Measurements from ENCODE around the gene GPR42.

Gene GPR42

GRCh38 chr19:35370722-35371121 lies at the start of gene GPR42:
GPR42 (plus strand) TSS chr19:35371068; CDS start chr19:35371360, 292 bp downstream.
- no peak for DNase-seq

- no peak for DNase-seq
These were observed 49.6 kb upstream of the GPR42 start for GRCh38 chr19:35321291-35321690.

DNA sequence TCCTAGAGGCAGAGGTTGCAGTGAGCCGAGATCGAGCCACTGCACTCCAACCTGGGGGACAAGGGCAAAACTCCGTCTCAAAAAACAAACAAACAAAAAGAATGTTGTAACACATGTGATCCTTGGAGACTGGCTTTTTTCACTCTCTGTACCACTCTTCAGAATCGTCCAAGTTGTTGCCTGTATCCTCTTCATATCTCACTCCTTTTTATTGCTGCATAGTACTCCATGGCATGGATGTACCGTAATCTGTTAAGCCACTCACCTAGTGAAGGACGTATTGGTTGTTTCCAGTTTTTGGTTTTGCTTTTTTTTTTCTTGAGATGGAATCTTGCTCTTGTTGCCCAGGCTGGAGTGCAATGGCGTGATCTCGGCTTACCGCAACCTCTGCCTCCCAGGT lies 48.9 kb upstream of the GPR42 start:
- DNase-seq, result no peak

DNA sequence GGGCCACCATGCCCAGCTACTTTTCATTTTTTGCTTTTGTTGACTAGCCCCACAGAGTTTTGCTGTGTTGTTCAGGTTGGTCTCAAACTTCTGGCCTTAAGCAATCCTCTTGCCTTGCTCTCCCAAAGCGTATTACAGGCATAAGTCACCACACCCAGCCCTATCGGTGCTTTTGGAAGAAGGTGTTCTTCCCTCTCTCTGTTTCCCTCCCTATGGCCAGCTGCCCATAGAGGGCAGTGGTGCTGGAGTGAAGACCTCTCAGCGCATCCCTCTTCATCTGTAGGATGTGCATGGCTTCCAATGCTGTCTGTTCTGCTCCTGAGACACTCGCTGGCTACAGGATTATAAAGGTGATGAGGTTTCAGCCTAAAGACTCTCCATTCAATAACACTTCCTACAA lies 43.2 kb upstream of the GPR42 start:
- no peak for DNase-seq

DNA sequence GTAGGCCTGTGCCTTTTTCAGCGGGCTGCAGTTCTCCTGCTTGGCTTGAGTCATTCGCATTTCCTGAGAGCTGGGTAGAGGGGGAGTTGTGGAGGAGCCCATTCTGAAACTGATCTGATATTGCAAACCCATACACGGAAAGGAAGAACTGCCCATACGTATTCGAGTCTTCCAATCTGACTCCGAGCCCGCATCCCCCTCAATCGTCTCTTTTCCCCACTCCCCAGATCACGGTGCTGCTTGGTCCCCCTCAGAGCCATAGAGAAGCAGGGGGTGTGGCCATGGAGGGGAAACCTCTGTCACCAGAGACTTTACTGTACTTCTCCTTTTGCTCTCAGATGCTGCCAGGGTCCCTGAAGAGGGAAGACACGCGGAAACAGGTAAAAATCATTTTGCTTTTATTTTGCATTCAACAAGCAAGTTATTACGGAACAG lies 42.0 kb upstream of the GPR42 start, which contains the start of gene CD22:
Gene CD22 (plus strand): TSS at position 337 of the 435 bp plus-strand sequence. CDS start 2,854 bp downstream, outside the sequence.
- no peak for DNase-seq

GRCh38 chr19:35329323-35329722 lies 41.5 kb upstream of the GPR42 start:
- DNase-seq, result no peak

GRCh38 chr19:35330475-35330874 lies 40.4 kb upstream of the GPR42 start:
- no peak for DNase-seq

GRCh38 chr19:35331551-35332214 lies 39.2 kb upstream of the GPR42 start:
- DNase-seq, result no peak

DNA sequence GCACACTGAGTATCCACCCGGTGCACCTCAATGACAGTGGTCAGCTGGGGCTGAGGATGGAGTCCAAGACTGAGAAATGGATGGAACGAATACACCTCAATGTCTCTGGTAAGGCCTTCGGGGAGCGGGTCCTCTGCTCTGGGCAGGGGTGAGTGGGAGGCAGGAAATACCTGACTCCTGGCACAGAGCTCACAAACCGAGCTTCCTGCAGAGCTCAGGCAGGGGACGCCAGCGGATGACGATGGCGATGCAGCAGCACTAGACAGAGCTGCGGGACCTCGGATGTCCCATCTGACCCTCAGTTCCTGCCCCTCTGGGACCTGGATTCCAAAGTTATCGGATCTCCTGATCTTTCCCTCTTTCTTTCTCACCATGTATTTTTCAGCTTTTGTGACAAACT lies 38.1 kb upstream of the GPR42 start:
- no peak for DNase-seq

GRCh38 chr19:35334144-35334753 lies 36.6 kb upstream of the GPR42 start:
- DNase-seq, result no peak

GRCh38 chr19:35336166-35336955 lies 34.5 kb upstream of the GPR42 start:
- DNase-seq, result no peak

- DNase-seq, result no peak
These were observed 33.5 kb upstream of the GPR42 start for GRCh38 chr19:35337097-35337983.

GRCh38 chr19:35337984-35338296 lies 32.9 kb upstream of the GPR42 start:
- no peak for DNase-seq

DNA sequence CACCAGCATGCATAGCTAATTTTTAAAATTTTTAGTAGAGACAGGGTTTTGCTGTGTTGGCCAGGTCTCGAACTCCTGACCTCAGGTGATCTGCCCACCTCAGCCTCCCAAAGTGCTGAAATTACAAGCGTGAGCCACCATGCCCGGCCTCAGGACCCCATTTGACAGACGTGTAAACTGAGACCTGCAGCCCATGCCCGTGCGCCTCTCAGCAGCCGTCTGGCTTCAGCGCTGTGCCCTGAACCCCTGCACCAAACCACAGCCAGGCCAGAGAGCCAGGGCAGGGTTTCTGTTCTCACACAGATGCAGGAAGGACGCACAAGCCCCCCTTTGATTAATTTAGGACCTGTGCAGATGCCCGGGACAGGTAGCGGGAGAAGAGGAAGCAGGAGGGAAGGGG lies 30.4 kb upstream of the GPR42 start:
- no peak for DNase-seq

DNA sequence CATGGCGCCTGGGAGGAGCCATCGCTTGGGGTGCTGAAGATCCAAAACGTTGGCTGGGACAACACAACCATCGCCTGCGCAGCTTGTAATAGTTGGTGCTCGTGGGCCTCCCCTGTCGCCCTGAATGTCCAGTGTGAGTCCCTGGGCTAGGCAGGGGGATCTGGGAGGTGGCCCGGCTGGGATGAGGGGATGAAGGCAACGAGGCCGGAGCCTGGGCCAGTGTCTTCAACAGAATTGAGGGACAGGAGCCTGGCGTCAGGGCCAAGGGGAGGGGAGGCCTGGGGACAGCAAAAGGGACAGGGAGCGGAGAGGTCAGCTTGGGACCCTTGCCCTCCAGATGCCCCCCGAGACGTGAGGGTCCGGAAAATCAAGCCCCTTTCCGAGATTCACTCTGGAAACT lies 29.9 kb upstream of the GPR42 start:
- no peak for DNase-seq

DNA sequence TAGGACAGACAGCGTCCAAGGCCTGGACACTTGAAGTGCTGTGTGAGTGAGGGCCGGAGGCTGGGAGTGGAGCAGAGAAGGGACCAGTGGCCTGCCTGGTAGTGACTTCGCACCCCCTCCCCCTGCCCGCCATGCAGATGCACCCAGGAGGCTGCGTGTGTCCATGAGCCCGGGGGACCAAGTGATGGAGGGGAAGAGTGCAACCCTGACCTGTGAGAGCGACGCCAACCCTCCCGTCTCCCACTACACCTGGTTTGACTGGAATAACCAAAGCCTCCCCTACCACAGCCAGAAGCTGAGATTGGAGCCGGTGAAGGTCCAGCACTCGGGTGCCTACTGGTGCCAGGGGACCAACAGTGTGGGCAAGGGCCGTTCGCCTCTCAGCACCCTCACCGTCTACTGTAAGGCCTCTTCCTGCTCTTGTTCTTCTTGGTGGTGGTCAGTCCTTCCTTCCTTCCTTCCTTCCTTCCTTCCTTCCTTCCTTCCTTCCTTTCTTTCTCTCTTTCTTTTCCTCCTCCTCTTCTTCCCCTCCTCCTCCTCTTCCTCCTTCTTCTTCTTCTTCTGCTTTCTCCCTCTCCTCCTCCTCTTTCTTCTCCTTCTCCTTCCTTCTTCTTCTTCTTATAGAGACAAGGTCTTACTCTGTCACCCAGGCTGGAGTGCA lies 29.2 kb upstream of the GPR42 start:
- no peak for DNase-seq

DNA sequence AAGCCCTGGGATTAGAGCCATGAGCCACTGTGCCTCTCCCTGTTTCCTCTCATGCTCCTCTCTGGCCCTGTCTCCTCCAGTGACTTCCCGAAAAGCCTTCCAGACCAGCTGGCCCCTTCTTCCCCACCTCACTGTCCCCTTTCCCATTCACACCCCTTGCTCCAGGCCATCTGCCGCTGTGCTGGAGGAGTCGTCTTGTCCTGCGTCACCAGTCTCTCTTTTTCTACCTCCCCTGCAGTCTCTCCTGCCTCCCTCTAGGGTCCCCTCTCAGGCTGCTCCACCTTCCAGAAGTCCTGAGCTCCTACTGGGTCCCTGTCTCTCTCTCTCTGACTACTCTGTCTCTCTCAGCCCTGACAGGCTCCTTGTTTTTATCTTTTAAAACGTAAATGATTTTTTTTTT lies 28.4 kb upstream of the GPR42 start:
- no peak for DNase-seq

DNA sequence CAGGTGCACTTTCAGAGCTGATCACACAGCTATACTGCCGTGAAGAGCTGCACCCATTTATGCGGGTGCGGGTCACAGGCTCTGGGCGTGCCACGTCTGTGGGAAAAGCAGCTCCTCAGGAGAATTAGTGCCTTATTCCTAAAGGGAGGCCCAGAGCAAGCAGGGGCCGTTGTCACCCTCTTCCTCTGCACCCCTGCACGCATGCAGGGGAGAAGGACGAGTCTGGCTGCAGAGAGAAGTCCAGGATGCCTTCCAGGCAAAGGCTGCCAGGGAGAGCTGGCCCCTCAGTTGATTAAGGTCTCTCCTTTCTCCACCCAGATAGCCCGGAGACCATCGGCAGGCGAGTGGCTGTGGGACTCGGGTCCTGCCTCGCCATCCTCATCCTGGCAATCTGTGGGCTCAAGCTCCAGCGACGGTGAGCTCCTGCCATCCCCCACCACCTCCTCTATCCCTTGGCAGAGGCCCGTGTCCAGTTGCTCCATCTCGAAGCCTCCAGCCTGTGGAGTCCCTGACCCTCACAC lies 26.3 kb upstream of the GPR42 start:
- DNase-seq, result no peak

GRCh38 chr19:35345671-35346111 lies 25.2 kb upstream of the GPR42 start:
- no peak for DNase-seq

- no peak for DNase-seq
These were observed 24.4 kb upstream of the GPR42 start for GRCh38 chr19:35346193-35347052.

Measured in fibroblast of upper back skin (primary cell).